GM18498 (cell line): ENCODE data around the gene BLOC1S1.

Experiments used
- ATAC-seq: cut with Tn5 transposase; IDR thresholded peaks from one replicate; pipeline ENCODE4 v1.9.1; 2021; ENCODE audit warnings: mild to moderate bottlenecking, moderate library complexity; ENCODE audit not compliant: unreplicated experiment

BLOC1S1 gene

DNA sequence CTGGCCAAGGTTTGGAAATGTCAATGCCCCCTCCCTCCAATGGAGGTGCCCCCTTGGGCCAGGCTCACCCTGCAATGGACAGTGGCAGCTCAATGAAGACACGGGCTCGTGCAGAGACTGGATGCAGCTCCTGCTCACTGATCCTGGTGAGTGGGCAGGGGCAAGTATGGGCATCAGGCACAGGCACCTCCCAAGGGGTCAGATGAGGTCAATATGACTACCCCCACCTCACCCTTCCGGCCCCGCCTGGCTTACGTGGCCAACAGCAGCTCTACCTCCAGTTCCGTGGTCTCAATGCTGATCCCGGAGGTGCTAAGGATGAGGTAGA lies 21.7 kb upstream of the BLOC1S1 start:
- no peak for ATAC-seq

DNA sequence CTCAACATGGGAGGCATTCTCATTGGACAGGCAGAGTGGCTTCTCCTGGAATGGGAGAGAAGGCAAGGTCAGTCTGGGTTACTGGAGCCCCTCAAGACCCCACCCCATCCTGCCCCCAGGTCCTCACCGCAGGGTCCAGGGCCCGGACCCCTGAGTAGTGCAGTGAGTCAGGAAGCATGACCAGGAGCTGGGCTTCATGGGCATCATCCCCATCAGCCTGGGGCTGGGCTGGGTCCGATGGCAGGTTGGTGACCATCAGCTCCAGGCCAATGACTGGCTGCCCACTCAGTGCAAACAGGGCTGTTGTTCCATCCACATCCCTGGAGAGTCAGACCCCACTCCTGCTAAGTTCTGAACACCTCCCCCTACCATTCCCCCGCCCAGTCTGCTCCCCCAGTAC lies 21.2 kb upstream of the BLOC1S1 start:
- ATAC-seq, result no peak

DNA sequence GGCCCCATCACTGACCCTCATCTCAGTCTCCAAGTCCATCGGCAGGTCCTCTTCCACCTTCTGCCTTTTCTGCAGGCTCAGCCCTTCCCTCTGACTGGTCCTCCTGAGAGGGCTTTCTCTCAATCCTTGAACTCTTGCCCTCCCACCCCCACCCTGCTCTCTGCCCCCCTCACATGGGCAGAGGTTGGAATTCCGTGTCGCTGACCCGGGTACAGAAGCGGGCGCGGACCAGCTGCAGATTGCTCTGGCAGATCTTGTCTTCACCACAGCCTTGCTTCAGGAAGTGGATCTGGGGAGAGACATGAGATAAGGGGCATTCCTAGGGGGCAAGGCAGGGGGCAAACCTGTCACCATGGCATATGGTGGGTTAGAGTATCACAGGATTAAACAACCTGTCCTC lies 20.5 kb upstream of the BLOC1S1 start:
- ATAC-seq, result no peak

DNA sequence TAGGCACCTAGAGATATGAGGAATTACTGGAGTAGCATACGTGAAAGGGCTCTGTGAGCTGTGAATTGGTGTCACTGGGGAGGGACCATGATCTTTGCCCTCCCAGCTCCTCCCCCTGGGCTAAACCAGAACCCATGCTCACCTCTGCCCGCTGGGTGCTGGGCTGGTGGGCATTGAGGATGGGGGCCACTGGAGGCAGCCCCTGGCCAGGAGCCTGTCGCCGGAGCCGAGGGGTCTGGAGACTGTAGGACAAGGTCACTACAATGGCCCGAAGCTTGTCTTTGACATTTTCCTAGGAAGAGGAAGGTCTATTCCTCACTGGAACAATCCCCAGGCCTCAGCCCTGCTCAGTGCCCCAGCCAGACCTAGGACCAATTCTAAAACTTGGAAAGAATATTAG lies 19.7 kb upstream of the BLOC1S1 start:
- ATAC-seq, result no peak

DNA sequence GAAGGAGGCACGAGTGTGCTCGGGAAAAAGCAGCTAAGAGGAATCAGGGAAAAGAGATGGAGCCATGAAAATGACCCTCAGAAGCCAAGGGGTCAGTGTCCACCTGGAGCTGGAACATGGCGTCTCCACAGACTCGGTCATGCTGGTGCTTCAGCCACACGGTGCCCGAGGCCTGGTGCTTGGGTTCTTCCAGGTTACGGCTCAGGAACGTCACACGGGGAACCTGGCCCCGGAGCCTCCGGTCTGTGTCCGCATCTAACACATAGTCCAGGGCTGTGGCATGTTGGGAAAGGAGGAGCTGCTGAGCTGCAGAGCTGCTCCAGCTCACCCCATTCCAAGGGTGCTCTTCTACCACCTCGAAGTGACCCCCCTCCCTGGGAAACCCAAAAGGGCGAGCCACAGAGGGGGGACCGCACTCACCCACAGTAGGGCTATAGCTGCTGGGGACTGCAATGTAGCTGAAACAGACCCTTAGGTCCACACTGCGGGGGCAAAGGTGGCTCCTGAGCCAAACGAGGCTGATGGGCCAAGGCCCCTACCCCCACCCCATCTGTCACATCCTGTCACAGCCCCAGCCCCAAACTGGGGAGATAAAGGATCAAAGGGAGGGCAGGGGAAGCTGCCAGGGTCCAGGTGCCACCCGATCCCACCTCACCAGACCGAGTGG lies 18.9 kb upstream of the BLOC1S1 start:
- no peak for ATAC-seq

DNA sequence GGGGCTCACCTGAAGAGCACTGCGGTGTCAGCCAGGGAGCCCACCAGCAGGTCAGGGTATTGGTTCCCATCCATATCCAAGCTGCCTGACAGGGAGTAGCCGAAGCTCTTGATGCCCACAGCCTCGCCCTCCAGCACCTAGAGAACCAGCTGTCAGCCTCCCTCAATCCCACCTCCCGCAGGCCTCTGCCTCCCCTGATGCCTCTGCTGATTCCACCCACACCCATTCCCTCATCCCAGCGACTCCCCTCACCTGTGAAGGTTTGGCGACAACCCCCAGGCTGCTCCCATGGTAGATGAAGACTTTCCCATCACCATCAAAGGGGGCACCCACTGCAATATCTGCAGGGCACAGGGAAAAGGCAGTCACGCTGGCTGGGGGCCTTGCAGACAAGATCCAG lies 18.2 kb upstream of the BLOC1S1 start:
- ATAC-seq, result no peak

DNA sequence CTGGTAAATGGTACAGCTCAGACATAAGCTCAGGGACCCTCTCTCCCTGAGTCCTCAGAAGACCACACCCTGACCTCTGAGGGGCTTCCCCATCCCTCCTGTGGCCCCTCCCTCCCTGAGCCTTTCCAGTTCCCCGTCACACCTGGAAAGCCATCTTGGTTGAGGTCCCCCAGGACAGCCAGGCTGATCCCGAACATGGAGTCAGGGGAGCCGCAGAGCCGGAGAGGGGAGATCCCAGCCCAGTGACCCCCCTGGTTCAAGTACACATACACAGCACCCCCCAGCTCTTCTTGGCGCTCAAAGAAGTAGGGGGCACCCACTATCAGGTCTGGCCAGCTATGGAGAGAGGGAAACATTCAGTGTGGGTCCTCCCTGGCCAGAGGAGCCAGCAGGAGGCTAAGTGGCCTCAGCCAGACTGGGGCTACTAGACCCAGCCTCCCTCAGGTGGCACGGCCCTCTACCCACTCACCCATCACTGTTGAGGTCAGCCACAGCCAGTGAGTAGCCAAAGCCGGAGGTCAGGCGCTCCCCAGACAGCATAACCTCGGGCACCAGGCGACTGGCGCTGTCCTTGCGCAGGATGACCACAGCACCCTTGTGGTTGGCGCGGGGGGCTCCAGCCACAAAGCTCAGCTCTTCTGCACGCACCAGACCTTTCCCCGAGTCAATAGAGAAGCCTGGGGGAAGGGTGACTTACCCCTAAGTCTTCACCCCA lies 17.4 kb upstream of the BLOC1S1 start:
- ATAC-seq, result no peak

DNA sequence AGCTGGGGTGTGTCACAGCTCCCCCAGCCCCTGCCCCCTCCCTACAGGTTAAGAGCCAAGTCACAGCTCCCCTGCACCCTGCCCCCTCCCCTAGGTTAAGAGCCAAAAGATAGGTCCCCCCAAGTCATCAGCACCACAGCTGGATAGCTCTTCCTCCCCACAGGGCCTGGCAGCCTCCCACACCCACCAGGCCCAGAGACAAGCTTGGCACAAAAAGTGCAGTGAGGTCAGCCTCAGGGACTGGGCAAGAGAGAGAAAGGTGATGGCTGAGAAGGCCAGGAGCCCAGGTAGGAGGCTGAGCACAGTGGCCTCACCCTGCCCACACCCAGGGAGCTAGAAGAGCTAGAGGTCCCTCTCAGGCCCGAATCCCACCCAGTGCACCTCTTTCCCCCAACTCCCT lies 16.9 kb upstream of the BLOC1S1 start:
- ATAC-seq, result no peak

DNA sequence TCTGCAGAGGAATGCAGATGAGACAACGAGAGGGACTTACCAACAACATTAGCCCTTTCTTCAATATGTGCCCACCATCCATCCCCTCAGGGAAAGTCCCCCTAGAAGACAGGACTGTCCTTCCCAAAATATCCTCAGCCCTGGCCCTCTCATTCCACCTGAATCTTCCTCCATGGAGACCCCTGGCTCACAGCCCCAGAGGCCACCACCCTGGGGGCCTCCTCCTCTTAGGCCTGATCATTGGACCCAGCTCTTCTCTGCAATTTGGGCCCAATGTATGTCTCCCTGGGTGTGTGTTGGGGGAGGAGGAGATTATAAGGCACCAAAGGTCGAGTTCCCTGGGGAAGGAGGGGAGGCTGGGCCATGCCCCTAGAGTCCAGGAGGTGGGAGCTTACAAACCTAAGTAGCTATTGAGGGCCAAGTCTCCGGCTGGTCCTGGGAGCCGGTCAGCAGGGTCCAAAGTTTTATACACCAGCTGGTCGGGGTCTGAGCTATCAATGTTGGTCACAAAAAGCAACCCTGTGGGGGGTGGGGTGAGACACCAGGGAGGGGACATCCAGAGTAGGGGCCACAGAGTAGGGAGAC lies 16.3 kb upstream of the BLOC1S1 start:
- ATAC-seq, result no peak

DNA sequence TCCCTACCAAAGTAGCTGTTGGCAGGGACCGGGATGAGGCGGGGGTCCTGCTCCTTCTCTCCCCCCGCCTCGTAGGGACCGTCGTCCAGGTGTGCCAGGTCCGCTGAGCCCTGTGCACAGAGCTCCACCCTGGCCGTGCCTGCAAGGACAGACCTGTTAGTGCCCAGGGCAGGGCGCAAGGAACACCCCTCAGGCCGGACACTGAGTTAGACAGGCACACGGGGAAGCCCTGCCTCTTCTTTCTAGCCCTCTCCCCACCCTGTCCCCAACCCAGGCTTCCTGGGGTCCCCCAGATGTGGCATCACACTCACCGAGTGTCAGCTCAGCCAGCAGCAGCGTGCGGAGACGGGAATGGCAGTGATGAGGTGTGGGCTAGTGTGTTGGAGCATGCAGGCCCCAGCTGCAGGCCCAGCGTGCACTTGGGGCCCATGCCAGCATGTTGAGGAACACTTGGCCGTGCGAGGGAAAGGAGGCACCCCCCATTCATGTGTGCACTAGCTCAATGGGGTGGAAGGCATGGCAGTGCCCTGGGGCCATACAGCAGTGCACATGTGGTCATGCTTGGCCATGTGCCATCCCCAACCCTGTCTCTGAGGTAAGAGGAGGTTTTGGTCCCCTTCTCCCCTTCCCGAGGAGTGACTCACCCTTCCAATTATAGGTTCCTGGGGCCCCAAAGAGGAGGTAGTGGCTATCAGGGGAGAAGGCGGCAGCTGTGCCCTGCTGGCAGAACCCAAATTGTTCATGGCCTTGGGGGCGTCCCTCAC lies 15.4 kb upstream of the BLOC1S1 start:
- ATAC-seq, result no peak

DNA sequence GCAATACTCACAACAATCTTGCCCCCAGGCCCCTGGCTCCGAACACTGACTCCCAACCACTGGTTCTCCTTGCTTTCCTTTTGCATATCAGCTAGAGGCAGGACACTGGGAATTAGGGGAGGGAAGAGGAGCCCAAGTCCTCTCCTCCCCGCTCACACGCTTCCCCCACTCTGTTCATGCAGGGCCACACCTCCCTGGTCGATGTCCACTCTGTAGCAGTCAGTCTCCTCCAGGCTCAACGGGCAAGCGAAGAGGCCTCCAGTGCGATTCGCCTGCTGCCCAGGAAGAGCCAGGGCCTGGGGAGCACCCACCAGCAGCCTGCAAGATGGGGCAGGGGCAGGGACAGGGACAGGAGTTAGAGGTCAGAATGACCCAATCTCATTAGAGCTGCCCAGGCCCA lies 13.0 kb upstream of the BLOC1S1 start:
- ATAC-seq, result no peak

DNA sequence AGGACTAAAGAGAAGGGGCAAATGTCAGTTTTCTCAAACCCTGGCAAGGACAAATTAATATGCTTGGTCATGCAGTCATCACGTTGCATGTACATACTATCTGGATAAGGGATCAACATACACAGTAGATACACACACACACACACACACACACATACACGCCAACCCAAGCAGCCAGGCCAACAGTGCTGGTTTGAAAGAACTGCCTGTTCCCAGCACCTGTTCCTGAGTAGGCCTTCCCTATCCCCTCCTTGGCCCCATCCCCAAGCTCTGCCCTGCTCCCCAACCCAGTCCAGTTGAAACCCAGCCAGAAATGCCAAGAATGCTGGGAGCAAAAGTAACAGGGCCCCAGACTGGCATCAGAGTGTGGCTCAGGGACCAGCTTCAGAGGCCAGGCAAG lies 12.6 kb upstream of the BLOC1S1 start:
- no peak for ATAC-seq

DNA sequence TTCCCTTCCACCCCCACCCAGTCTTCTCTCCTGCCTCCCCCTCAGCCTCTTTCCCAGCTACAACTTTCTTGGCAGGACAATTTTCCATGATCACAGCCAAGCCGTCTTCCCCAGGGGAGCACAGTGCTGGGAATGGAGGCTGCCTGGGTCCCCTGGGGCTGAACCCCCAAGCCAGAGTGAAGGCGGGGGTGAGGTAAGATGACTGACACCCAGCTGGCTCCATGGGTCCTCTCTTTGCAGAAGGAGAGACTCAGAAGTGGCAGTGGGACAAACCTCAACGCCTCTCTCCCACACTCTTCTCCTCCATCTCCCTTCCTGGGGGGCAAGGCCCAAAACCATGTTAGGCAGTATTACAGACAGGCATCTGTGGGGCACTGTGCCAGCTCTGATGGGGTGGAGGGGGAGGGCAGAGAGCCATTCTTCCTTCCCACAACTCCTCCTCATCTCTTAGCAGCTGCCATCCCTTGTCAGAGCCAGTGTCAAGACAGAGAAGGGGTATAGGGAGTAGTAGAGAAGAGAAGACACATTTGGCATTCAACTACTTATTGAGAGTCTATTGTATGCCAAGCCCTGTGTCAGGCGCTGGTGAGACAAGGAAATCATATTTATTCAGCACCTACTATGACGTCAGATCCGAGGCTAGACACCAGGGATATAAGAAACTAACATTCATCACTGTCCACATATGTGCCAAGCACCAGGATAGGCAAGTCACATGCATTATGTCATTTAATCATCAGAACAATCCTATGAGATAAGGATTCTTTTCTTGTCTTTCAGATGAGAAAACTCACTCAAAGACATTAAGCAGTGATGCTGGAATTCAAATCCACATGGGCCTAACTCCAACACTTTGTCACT lies 11.7 kb upstream of the BLOC1S1 start:
- no peak for ATAC-seq

DNA sequence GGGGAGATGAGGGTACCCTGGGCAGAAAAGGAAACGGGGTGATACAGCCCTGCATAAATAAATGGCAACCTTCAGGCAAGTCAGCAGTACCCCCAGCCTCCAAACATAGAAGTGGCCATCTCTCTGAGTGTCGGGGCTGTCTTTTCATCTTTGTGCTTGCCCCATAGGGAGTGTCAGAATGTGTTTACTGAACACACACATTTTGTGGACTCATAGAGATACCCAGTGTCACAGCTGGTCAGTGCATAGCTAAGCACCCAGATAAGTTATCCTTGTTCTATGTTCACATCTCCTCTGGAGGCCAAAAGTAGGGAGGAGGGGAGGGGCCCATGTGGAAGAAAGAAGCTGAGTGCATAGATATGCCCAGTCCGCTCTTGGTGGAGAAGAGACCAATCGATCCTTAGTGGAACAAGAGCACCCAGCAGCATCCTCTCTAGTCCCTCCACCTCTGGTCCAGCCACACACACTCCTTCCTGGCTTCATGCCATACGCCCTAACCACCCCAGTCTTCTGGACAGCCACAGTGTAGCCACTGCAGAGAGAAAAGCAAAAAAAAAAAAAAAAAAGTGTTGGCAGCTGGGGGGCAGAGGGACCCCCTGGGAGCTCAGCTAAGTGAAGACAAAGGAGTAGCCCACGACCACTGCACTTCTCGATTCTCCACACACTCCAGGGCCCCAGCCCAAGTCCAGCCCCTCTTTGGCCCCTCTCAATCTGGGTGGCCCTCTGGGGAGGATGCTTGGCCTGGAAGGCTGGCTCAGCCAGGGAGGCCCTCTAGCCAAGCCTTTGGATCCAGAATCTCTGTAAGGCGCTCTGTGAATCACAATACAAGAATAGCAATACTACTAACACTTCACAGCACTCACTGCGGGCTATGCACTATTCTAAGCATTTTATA lies 10.8 kb upstream of the BLOC1S1 start:
- ATAC-seq, result no peak

DNA sequence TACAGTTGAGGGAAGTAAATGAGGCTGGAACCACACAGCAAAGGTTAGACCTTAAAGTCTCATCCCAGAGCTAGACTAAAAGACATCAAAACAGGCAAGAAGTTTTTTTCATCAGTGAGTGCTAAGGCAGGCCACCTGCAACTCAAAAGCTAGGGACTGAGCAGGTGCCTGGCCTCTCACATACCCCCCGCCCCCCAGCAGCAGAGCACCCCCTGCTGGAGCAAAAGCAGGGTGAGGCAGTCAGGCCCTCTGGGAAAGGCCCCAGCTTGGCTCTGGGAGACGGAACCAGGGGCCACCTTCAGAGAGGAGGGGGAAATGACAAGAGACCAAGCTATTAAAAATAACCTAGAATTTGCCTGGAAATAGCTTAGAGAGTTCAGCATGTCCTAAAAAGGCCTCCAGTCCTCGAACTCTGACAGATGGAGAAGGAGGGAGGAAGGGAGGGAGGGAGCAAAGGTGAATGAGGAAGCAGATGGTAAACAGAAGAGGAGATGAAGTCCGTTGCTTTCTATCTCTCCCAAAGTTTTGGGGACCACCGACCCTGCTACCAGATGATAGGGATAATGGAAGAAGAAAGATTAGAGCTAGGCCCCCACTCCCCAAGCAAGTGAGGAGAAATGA lies 10.0 kb upstream of the BLOC1S1 start:
- no peak for ATAC-seq

DNA sequence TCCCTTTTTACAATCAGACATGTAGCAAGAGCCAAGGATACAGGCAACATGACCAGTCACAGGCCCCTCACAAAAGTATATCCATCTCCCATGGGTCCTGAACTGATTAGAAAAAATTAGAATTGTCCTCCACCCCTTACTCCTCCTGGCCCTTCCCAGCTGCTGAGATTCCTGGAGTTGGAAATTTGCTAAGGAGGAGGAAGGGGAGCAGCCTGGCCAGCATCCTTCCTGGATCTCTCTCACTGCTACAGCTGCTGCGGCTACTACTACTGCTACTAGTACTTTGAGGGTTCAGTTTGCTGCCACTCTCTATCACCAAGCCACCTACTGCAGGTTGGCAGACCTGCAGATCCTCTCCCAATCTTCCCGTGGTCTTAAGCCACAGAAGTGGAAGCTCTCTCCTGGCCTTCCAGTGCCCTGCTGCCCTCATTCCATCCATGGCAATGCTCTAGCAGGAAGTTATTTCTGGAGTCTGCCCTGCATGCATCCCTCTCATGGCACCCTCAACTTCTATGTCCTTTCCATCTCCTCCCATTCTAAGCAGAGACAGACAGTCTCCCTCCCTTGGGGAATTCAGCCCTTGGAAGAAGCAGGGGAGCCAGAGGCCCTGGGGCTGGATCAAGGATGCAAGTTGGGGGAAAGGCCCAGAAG lies 9.2 kb upstream of the BLOC1S1 start:
- no peak for ATAC-seq

DNA sequence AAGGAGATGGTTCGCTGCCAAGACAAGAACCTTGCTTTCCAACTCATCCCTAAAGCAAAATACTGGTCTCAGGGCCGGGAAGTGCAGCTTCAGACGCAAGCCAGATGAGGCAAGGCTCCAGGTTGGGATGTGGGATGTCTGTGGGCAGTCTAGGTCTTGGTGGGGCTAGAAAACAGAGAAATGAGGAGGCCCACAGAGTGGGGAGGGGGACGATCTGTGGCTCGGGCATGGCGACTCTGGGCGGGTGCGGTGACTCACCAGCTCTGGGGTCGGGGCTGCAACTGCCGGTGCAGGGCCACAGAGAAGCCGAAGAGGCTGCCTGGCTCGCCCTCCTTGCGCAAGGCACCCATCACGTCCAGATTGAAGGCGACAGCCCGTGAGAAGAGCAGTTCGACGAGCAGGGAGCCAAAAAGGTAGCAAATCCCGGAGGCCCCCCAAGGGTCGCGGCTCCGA lies 8.6 kb upstream of the BLOC1S1 start:
- ATAC-seq, result no peak

DNA sequence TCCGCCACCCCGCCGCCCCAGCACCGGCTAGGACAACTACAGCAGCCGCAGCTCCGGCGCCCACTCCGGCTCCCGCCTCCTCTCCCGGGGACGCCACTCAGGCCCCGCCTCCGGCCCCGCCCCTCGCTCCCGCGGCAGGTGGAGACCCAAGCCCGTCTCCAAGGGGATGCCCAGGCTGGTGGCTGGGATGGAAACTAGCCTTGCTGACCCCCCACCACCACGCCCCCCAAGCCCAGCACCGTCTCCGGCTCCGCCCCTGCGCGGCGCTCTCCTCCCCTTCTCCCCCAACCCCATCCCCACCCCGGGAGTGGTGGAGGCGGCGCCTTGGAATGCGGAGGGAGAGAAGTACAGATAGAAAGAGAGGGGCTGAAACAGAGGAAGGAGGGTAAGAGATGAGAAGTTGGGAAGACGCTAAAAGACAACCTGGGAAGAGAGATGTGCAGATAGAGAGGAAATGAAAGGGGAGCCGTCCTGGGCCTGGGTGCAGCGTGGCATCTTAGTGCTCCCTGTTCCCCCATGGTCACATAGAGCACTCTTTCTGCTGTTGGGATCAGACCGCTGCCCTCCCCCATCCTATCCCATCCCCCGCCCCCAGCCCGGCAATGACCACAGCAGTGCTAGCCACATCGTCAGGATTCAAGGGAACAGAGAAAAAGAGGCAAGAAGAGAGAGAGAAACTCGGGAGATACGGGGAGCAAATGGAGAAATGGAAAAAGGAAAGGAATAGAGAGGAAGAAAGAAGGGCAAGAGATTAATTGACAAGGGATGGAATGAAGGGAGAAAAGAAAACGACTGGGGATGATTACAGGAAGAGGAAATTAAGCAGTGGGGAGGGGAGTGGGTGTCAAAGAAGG lies 7.8 kb upstream of the BLOC1S1 start, which contains the start of gene ITGA7:
Gene ITGA7 (minus strand): TSS at position 64 of the 854 bp plus-strand sequence. CDS start 222 bp downstream, outside the sequence.
- ATAC-seq, result peak; percentile 65
